Epithelial cell of esophagus (primary cell): ENCODE results near the gene RHEB.

Experiments
- DNase-seq: peaks from one replicate; pipeline ENCODE4 v3.0.0; 2010; ENCODE audit warnings: low read depth
- H3K4me3 ChIP-seq: 2 replicates; pipeline ENCODE4 v1.5.1; 2011; ENCODE audit warnings: mild to moderate bottlenecking, low read length, control low read depth
- TF ChIP-seq, protein P1 (sequence below): IDR thresholded peaks from 2 replicates; pipeline ENCODE4 v1.5.1; 2011; ENCODE audit warnings: low read depth, mild to moderate bottlenecking, low read length, control low read depth, inconsistent platforms; ENCODE audit not compliant: insufficient read depth; ENCODE audit errors: missing control alignments

RHEB gene

DNA sequence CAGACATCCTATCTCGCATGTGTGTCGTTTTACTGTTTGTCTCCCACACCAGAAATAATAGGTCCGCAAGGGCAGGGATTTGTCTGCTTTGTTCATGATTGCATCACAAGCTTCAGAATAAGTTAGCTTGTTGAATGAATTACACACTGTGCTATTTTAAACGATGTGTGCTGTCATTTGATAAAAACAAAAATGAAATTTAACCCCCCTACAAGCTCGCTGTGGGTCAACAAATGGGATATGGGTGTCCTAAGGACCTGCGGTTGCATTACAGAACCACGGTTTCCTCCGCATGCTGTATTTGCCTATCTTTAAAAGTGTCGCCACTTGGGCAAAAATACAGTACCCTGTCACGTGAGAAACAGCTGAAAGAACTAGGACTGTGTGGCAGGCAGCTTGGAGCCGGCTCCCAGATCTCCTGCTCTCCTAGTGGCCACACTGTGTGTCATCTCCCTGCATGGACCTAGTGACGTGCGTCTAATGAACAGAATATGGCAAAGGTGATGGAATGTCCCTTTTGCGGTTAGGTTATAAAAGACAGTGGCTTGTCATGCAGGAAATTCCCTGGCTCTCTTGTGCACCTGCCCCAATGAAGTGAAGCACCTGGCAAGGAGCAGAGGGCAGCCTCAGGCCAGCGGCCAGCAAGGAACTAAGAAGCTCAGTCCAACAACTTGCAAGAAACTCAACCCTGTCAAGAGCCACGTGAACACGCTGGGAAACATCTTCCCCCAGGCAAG is 46.9 kb downstream of the RHEB start:
- TF ChIP-seq, protein P1, sequence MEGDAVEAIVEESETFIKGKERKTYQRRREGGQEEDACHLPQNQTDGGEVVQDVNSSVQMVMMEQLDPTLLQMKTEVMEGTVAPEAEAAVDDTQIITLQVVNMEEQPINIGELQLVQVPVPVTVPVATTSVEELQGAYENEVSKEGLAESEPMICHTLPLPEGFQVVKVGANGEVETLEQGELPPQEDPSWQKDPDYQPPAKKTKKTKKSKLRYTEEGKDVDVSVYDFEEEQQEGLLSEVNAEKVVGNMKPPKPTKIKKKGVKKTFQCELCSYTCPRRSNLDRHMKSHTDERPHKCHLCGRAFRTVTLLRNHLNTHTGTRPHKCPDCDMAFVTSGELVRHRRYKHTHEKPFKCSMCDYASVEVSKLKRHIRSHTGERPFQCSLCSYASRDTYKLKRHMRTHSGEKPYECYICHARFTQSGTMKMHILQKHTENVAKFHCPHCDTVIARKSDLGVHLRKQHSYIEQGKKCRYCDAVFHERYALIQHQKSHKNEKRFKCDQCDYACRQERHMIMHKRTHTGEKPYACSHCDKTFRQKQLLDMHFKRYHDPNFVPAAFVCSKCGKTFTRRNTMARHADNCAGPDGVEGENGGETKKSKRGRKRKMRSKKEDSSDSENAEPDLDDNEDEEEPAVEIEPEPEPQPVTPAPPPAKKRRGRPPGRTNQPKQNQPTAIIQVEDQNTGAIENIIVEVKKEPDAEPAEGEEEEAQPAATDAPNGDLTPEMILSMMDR: no peak

DNA sequence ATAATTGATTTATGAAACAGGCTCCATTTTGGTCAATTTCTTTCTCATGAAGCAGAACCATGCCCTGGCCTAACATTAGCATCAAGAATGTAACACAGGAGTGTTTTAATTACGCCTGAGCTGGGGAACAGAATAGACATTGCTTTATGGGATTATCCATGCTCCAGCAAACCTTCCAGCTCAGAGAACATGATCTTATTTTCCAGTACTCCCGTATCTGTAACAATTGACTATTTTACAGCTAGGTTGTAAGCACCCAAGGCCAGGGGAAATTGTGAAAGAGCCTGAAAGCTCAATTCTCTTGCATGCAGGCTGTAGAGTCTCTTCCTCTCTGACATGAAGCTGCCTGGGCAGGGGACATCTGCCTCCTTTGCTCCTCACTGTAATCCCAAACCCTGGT is 49.0 kb downstream of the RHEB start:
- DNase-seq: no peak
- TF ChIP-seq, protein P1: no peak
- no peak overlapping the region for H3K4me3 ChIP-seq

More for the DNA sequence above, 46.9 kb downstream of the RHEB start:
- DNase-seq: no peak
- H3K4me3 ChIP-seq: no peak overlapping the region

DNA sequence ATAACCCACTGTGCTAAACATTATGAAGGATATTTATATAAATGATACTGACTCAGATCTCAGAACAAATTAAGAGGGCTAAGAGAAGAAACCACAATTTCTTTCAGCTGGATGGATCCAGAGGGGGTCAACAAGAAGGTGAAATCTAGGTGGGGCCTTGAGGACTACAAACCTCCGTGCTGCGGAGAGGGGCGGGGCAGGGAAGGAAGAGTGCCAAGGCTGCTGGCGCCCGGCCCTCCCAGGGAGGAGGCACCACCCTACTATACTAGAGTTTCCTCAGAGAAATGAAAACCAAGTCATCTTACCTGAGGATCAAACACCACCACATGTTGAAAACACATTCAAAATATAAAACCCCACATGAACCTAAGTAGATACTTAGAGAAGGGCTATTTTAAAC is 50.4 kb downstream of the RHEB start:
- no peak overlapping the region for H3K4me3 ChIP-seq
- no peak for DNase-seq
- TF ChIP-seq, protein P1: no peak

DNA sequence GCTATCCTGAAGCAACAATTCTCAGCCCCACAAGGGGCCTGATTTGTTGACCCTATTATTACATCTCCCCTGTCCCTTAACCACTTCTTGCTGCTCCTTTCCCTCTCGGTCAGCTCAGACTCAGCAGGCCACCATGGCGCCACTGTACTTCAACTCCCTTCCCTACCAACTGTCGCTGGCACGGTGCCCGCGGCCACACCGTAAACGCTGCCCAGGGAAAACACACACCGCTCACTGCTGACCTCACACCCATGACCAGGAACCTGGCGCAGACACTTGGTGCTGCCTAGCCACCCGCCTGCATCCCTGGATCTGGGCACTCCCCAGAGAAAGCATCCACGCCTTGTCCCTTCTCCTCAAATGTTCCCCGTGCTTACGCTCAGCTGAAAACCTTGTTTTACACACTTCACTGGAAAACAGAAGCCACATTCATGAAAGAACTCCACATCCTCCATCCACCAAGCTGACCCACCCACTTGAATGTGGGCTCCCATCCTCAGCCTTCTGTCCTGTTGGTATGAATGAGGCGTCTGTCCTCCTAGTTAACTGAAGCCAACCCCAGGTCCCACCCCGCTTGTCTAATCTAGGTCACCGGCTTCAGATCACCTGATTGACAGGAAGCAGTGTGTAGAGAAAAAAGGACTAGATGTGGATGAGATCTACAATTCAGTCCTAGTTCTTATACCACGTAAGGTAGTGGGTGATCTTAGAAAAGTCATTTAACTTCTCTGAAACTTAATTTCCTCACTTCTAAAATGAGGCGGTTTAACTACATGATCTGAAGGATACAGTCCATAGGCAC is 51.3 kb downstream of the RHEB start:
- TF ChIP-seq, protein P1: no peak
- DNase-seq: no peak

DNA sequence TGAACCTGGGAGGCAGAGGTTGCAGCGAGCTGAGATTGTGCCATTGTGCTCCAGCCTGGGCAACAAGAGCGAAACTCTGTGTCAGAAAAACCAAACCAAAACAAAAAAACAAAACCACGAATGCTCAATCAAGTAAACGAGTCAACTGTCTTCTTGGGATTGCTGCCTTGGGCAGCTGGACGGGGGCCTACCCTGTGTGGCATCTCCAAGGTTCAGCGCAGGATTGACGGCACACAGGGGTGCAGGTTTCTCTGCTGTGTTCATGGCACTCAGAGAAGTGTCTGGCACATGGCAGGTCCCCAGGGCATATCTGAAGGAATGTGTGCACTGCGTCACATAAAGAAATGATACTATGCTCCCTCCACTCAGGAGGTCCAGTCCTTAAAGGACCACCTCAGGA is 54.5 kb downstream of the RHEB start:
- TF ChIP-seq, protein P1: no peak
- DNase-seq: no peak
- no peak overlapping the region for H3K4me3 ChIP-seq

More for the DNA sequence above, 51.3 kb downstream of the RHEB start:
- H3K4me3 ChIP-seq: no peak overlapping the region

DNA sequence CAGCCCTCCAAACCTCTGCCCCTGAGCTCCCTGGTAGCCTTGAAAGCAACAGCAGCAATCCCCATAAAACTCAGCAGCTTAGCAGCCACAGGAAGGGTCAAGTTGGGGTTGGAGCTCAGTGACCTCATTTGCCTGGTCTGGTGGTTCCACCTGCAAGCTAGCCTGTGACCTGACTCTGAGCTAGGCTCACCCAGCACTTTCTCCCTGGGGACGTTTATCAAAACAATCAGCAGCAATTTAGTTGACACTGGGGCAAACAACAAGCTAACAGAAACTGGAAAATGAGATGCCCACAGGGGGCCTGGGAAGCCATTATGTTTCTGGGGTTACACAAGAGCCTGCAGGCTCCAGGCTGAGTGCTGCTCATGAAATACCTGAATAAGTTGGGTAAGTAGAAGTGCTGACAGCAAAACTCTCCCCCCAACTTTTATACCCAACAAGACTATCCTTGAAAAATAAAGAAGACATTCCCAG is 57.4 kb downstream of the RHEB start:
- DNase-seq: no peak
- no peak overlapping the region for H3K4me3 ChIP-seq
- TF ChIP-seq, protein P1: no peak
